Kidney (tissue), 14 donors: ENCODE results near the gene PCDH9. TPM values are rescaled to one million over a fixed set of nuclear protein-coding genes. Genes with fewer than 3 reads are reported as not detected.

Source experiments
- DNase-seq, 5 donors: peaks; one replicate each; pipeline ENCODE4 v3.0.0-alpha.2; 2013 to 2020
- FAIRE-seq: peaks from 2 replicates; lab custom pipeline; 2012; peaks lifted over from hg19 to GRCh38; lab: Jason Lieb, UNC
- H3K27ac ChIP-seq, 2 donors: one replicate each; pipeline ENCODE4 v1.7.0; 2013; ENCODE audit warnings: low read depth in 2 of 2, low read length in 2 of 2, inconsistent platforms in 1 of 2
- H3K27me3 ChIP-seq: one replicate; pipeline ENCODE4 v1.7.1; 2013; ENCODE audit warnings: low read length, inconsistent platforms; ENCODE audit not compliant: control insufficient read depth, insufficient read depth
- H3K36me3 ChIP-seq, 3 donors: one replicate each; pipeline versions ENCODE4 v1.7.0 to v1.7.1; 2013; ENCODE audit warnings: low read length in 3 of 3, control low read depth in 1 of 3, inconsistent platforms in 1 of 3; ENCODE audit not compliant: insufficient read depth in 3 of 3, control insufficient read depth in 2 of 3
- H3K4me1 ChIP-seq, 3 donors: one replicate each; pipeline versions ENCODE4 v1.7.0 to v1.7.1; 2013; ENCODE audit warnings: low read length in 3 of 3, inconsistent platforms in 1 of 3, low read depth in 1 of 3; ENCODE audit not compliant: control insufficient read depth in 2 of 3, insufficient read depth in 2 of 3
- H3K4me3 ChIP-seq, 3 donors: one replicate each; pipeline versions ENCODE4 v1.7.0 to v1.8.1; 2013; ENCODE audit warnings: low read length in 3 of 3, control low read depth in 1 of 3, inconsistent platforms in 1 of 3
- H3K9ac ChIP-seq, 3 donors: one replicate each; pipeline versions ENCODE4 v1.7.0 to v1.7.1; 2013; ENCODE audit warnings: low read length in 3 of 3, control low read depth in 1 of 3, inconsistent platforms in 1 of 3
- H3K9me3 ChIP-seq, 3 donors: one replicate each; pipeline versions ENCODE4 v1.7.0 to v1.7.1; 2013; ENCODE audit warnings: low read length in 3 of 3, control low read depth in 1 of 3, inconsistent platforms in 1 of 3; ENCODE audit not compliant: control insufficient read depth in 2 of 3, insufficient read depth in 1 of 3
- intact Hi-C: fragments of 100-400 bp; cut with DNase I; formaldehyde crosslinking; loops from one replicate; pipeline ENCODE4 v1.11.1; 2022
- polyA plus RNA-seq: library from polyadenylated mRNA; stranded (reverse); fragments of 350-450 nt; fragmentation: Illumina TruSeq; extraction: RNeasy Lipid Tissue Mini Kit (QIAGEN cat#74804); gene quantifications from one replicate; pipeline ENCODE4 v1.2.3, GENCODE V29; 2014; ENCODE audit warnings: low read depth, low replicate concordance; ENCODE audit not compliant: insufficient read depth
- total RNA-seq: library from RNA; stranded (reverse); fragmentation: NEBNext Ultra II Directional; extraction: Animal tissue kit (Norgen Biotek cat#: 25700); gene quantifications from one replicate; pipeline ENCODE4 v1.2.1, GENCODE V29; 2021
- TF ChIP-seq, protein P1 (sequence below): IDR thresholded peaks from 3 replicates; pipeline ENCODE4 v1.5.1; 2012; ENCODE audit warnings: mild to moderate bottlenecking, moderate library complexity, borderline replicate concordance; ENCODE audit not compliant: insufficient read depth; ENCODE audit errors: extremely low read depth
- donor health status: control.
- donor health status: control.
- donor health status: control.
- donor health status: control.
- donor health status: control.
- donor health status: DM: yes; HTN: yes; CAD: no.
- donor health status: Normal renal cell carcinoma (clear cell type).

Gene PCDH9
- total and polyA plus RNA-seq, 2 donors from 2014 or later, result 1.6 to 9.5 TPM

DNA sequence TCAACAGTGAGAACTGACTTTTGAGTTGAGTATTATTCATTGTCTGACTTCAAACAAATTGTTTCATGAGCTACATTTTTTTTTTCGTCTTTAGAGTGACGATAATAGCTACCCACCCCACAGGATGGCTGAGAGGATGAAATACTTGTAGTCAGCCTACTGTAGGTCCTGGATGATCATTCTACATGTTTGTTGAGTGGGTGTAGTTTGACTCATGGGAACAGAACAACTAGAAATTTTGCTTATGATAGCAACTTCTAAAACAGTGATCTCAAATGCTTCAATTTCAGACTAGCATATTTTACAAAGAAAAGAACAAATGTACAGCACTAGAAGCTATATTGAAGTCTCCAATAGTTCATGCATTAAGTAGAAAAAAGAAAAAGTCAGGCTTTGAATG lies 651.8 kb downstream of the PCDH9 start:
- no peak overlapping the region for H3K27ac ChIP-seq
- TF ChIP-seq, protein P1, sequence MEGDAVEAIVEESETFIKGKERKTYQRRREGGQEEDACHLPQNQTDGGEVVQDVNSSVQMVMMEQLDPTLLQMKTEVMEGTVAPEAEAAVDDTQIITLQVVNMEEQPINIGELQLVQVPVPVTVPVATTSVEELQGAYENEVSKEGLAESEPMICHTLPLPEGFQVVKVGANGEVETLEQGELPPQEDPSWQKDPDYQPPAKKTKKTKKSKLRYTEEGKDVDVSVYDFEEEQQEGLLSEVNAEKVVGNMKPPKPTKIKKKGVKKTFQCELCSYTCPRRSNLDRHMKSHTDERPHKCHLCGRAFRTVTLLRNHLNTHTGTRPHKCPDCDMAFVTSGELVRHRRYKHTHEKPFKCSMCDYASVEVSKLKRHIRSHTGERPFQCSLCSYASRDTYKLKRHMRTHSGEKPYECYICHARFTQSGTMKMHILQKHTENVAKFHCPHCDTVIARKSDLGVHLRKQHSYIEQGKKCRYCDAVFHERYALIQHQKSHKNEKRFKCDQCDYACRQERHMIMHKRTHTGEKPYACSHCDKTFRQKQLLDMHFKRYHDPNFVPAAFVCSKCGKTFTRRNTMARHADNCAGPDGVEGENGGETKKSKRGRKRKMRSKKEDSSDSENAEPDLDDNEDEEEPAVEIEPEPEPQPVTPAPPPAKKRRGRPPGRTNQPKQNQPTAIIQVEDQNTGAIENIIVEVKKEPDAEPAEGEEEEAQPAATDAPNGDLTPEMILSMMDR, result no peak
- H3K4me3 ChIP-seq, result no peak overlapping the region
- H3K4me1 ChIP-seq, result no peaks in the 10 kb centered on the region
- no peaks in the 10 kb centered on the region for H3K9me3 ChIP-seq
- H3K27me3 ChIP-seq, result no peaks in the 10 kb centered on the region
- no peak for FAIRE-seq
- no peak overlapping the region for H3K9ac ChIP-seq
- intact Hi-C loops, result no loop called here
- DNase-seq, result no peak
- H3K36me3 ChIP-seq, result no peaks in the 10 kb centered on the region

DNA sequence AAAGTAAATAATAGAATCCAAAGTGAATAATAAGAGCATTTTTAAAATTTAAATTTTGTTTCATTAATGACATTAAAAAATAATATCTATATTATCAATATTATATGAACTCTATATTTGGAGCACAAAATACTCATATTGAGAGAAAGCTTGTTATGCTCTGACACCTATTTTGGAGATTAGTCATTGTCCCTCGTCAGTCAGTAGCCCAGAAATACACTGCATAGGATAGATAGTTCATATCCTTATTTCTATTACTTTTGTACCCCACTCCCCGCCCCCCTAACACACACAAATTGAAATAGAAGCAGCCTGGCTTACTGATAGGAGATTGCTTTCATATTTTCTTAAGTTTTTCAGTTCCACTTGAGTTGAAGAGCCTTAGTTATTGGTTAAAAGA lies 652.8 kb downstream of the PCDH9 start:
- Histone ChIP-seq H3K9me3 (no peaks in the 10 kb centered on the region), H3K27ac (no peak overlapping the region), H3K9ac (no peak overlapping the region), H3K36me3 (no peaks in the 10 kb centered on the region), H3K27me3 (no peaks in the 10 kb centered on the region), H3K4me3 (no peak overlapping the region), H3K4me1 (no peaks in the 10 kb centered on the region)
- intact Hi-C loops, result no loop called here
- TF ChIP-seq, protein P1, result no peak
- FAIRE-seq (no peak), DNase-seq (no peak)

DNA sequence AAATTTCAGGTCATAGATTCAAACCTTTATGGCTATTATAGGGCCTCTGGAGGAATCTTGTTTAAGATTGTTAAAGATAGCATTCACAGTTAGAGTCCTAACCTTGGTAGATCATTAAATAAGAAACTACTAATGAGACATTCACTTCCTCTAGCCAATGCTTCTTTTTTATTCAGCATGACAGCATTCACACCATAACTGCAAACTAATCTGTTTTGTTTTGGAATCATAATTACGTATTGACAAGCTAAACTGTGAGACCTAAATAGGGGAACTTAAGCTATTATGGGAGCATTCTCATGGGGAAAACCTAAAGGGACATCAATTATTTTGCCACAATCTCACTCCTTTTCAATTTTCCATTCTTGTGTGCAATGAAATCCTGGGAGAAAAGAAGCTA lies 653.8 kb downstream of the PCDH9 start:
- no peaks in the 10 kb centered on the region for H3K4me1 ChIP-seq
- no peak overlapping the region for H3K27ac ChIP-seq
- no peaks in the 10 kb centered on the region for H3K9me3 ChIP-seq
- H3K27me3 ChIP-seq, result no peaks in the 10 kb centered on the region
- no peak overlapping the region for H3K4me3 ChIP-seq
- TF ChIP-seq, protein P1, result no peak
- intact Hi-C loops, result no loop called here
- no peak overlapping the region for H3K9ac ChIP-seq
- H3K36me3 ChIP-seq, result no peaks in the 10 kb centered on the region
- FAIRE-seq (no peak), DNase-seq (no peak)

DNA sequence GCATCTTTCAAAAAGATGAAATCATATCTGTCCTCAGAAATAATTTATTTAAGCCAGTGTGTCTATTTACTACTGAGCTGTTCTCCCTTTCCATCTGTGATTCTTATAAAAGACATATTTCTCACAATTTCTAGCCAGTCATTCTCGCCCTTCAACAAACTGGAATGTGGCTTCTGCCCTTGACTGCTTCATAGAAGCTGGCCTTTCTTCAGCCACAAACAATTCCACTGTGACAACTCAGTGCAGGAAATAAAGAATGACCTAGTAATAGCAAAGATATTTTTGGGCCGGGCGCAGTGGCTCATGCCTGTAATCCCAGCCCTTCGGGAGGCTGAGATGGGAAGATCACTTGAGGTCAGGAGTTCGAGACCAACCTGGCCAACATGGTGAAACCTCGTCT lies 655.5 kb downstream of the PCDH9 start:
- H3K9me3 ChIP-seq, result no peaks in the 10 kb centered on the region
- TF ChIP-seq, protein P1, result no peak
- intact Hi-C loops, result no loop called here
- no peak overlapping the region for H3K9ac ChIP-seq
- no peaks in the 10 kb centered on the region for H3K27me3 ChIP-seq
- no peak overlapping the region for H3K27ac ChIP-seq
- DNase-seq (no peak), FAIRE-seq (no peak)
- no peaks in the 10 kb centered on the region for H3K4me1 ChIP-seq
- no peaks in the 10 kb centered on the region for H3K36me3 ChIP-seq
- no peak overlapping the region for H3K4me3 ChIP-seq
